ENCODE measurements around the gene EDARADD. TPM values are rescaled to one million over a fixed set of nuclear protein-coding genes. Genes with fewer than 3 reads are reported as not detected.

EDARADD gene
- total and polyA plus RNA-seq, 8 donors, result 0.73 to 7.5 (median 4.5) TPM

GRCh38 chr1:236489710-236490377 is 95.8 kb downstream of the EDARADD start:
- Histone ChIP-seq H3K4me3 (no peak overlapping the region), H3K36me3 (no peaks in the 10 kb centered on the region), H3K27ac (no peak overlapping the region), H3K27me3 (no peaks in the 10 kb centered on the region), H3K9me3 (no peaks in the 10 kb centered on the region), H3K4me1 (no peaks in the 10 kb centered on the region)
- peak in 2 of 4 donors; percentile 42 to 64 for DNase-seq
- peak; percentile 88 for ATAC-seq
- intact Hi-C loops (cut with DNase I), result loop anchor here in 1 of 2 donors (5.0 kb wide), 1 partner anchor 383 kb away; no protein-coding TSS in a partner anchor
- TF ChIP-seq, protein P1, sequence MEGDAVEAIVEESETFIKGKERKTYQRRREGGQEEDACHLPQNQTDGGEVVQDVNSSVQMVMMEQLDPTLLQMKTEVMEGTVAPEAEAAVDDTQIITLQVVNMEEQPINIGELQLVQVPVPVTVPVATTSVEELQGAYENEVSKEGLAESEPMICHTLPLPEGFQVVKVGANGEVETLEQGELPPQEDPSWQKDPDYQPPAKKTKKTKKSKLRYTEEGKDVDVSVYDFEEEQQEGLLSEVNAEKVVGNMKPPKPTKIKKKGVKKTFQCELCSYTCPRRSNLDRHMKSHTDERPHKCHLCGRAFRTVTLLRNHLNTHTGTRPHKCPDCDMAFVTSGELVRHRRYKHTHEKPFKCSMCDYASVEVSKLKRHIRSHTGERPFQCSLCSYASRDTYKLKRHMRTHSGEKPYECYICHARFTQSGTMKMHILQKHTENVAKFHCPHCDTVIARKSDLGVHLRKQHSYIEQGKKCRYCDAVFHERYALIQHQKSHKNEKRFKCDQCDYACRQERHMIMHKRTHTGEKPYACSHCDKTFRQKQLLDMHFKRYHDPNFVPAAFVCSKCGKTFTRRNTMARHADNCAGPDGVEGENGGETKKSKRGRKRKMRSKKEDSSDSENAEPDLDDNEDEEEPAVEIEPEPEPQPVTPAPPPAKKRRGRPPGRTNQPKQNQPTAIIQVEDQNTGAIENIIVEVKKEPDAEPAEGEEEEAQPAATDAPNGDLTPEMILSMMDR (IDR thresholded peaks at IDR 0.05), result peak; percentile 52 to 76

DNA sequence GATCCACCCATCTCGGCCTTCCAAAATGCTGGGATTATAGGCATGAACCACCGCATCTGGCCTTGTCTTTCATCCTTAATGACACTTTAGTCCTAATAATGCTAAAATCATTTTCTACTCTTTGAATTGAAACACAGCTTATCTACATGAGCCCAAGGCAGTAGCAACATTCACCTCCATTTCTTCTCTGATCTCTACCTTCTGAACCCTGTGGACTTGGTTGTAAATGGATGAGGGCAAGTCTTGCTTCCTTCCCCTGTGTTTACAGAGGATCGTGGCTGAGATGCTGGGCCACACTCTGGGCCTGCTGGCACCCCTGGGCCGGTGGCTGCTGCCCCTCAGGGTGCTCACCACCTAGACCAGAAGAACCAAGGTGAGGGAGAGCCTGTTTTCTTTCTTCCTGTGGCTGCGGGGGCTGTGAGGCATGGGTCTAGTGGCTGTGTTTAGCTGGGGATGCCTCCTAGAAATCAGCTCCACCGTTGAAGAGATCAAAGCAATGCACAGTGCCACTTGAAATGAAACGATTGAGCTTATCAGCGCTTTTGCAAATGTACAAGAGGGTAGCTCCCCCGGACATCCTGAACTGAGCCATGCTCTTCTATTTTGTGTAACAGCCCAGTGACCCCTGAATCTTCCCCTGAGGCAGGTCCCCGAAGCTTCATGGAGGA is 97.5 kb downstream of the EDARADD start:
- DNase-seq, result no peak
- Histone ChIP-seq H3K27ac (no peak overlapping the region), H3K4me1 (no peaks in the 10 kb centered on the region), H3K27me3 (no peaks in the 10 kb centered on the region), H3K4me3 (no peak overlapping the region), H3K36me3 (no peaks in the 10 kb centered on the region), H3K9me3 (no peaks in the 10 kb centered on the region)
- ATAC-seq, result no peak
- intact Hi-C loops (cut with DNase I), result no loop called here
- TF ChIP-seq, protein P1 (IDR thresholded peaks at IDR 0.05), result no peak

DNA sequence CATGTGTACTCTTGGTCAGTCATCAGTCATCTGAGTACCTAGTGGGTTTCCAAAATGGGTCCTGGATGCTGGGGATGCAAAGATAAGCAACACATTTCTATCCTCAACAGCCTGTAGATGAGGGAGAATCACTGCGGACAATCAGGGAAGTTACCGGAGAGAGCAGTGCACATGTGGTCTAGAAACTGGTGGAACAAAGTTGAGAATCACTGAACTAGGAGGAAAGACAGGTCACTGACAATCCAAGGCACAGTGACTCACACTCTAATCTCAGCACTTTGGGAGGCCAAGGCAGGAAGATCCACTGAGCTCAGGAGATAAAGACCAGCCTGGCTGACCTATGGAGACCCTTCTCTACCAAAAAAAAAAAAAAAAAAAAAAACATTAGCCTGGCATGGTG is 98.3 kb downstream of the EDARADD start:
- intact Hi-C loops (cut with DNase I), result no loop called here
- ATAC-seq (no peak), DNase-seq (no peak)
- no peak overlapping the region for H3K27ac ChIP-seq
- TF ChIP-seq, protein P1 (IDR thresholded peaks at IDR 0.05), result no peak
- no peaks in the 10 kb centered on the region for H3K4me1 ChIP-seq
- no peaks in the 10 kb centered on the region for H3K36me3 ChIP-seq
- H3K27me3 ChIP-seq, result no peaks in the 10 kb centered on the region
- H3K4me3 ChIP-seq, result no peak overlapping the region
- no peaks in the 10 kb centered on the region for H3K9me3 ChIP-seq

DNA sequence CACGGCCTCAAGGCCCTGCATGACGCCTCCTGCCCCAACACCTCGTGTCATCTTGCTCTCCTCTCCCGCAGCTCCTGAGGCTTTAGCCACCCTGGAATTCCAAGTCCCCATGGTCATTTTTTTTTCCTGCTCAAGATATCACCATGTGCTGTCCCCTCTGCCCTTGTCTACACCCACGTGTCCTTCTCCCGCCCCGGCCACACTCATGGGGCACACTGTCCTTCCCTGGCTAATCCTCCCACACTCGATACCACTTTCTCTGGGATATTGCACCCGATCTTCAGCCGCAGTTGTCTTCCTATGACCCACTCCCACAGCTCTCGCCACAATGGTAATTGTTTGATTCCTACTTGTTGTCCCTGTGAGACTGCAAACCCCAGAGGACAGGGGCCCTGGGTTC is 100.0 kb downstream of the EDARADD start:
- H3K36me3 ChIP-seq, result no peaks in the 10 kb centered on the region
- no peaks in the 10 kb centered on the region for H3K27me3 ChIP-seq
- intact Hi-C loops (cut with DNase I), result no loop called here
- H3K27ac ChIP-seq, result no peak overlapping the region
- no peaks in the 10 kb centered on the region for H3K9me3 ChIP-seq
- no peak for DNase-seq
- H3K4me3 ChIP-seq, result no peak overlapping the region
- H3K4me1 ChIP-seq, result no peaks in the 10 kb centered on the region
- TF ChIP-seq, protein P1 (IDR thresholded peaks at IDR 0.05), result no peak
- ATAC-seq, result no peak

- Histone ChIP-seq H3K27me3 (no peaks in the 10 kb centered on the region), H3K4me3 (no peak overlapping the region), H3K4me1 (no peaks in the 10 kb centered on the region), H3K36me3 (no peaks in the 10 kb centered on the region), H3K27ac (no peak overlapping the region), H3K9me3 (no peaks in the 10 kb centered on the region)
- DNase-seq, result no peak
- intact Hi-C loops (cut with DNase I), result no loop called here
- TF ChIP-seq, protein P1 (IDR thresholded peaks at IDR 0.05), result no peak
- no peak for ATAC-seq
Measured at GRCh38 chr1:236494586-236495466, 100.7 kb downstream of the EDARADD start.

Measured in left lung (tissue), 10 donors.